ENCODE results near the gene FRMD1.

DNA sequence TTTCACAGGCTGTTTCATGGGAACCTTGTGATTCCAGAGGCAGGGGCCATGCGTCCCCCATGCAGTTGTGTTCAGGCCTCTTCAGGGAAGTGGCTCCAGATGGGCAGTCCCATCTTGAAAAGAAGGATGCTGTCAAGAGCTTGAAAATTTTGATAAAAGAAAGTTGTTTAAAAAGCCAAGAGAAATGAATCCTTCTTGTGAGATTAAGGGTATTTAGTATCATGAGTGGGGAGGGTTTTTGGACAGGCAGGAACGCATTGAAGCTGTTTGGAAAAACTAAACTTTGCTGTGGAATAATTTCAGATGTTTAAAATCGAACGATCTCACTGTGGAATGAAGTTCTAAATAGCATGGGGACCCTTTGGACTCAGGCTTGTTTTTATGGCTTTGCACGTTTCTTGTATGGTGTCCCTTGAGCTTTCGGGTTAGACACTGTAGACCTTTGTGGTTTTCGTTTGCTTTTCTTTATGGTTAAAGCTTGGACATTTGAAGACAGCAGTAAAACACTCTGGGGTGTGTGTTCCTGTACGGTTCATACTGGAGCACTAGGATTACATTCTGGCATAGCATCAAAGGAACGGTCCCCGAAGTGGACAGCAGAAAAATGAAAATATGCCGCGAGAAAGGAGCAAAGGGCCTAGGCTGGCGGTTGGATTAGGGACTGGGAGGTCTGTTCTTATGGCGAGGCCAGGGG is 63.4 kb downstream of the FRMD1 start:
- TF ChIP-seq, protein P1, sequence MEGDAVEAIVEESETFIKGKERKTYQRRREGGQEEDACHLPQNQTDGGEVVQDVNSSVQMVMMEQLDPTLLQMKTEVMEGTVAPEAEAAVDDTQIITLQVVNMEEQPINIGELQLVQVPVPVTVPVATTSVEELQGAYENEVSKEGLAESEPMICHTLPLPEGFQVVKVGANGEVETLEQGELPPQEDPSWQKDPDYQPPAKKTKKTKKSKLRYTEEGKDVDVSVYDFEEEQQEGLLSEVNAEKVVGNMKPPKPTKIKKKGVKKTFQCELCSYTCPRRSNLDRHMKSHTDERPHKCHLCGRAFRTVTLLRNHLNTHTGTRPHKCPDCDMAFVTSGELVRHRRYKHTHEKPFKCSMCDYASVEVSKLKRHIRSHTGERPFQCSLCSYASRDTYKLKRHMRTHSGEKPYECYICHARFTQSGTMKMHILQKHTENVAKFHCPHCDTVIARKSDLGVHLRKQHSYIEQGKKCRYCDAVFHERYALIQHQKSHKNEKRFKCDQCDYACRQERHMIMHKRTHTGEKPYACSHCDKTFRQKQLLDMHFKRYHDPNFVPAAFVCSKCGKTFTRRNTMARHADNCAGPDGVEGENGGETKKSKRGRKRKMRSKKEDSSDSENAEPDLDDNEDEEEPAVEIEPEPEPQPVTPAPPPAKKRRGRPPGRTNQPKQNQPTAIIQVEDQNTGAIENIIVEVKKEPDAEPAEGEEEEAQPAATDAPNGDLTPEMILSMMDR (IDR thresholded peaks at IDR 0.05) = no peak
- TF ChIP-seq POLR2A (IDR thresholded peaks at IDR 0.05) = no peak
